HG03066 (cell line): Measurements from ENCODE around the gene NRXN3.

Experiments
- ATAC-seq: cut with Tn5 transposase; IDR thresholded peaks from one replicate; pipeline ENCODE4 v1.9.1; 2021; ENCODE audit warnings: low read depth; ENCODE audit not compliant: unreplicated experiment

Gene NRXN3

DNA sequence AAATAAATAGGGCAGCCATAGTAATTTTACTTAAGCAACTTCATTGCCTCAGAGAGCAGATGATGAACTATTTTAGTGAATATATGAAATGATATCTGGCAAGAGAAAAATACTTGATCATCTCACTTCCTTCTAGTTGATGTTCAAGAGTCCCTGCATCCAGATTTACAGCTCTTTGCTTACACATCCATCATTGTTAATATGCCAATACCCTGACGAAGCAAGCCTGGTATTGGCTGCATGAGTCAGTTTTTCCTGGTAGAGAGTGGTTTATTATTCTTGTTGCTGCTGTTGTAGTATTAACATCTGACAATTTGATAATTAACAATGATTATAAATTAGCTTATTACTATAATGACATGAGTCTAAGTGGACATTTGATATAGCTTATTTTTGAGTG is 681.9 kb downstream of the NRXN3 start:
- no peak for ATAC-seq

DNA sequence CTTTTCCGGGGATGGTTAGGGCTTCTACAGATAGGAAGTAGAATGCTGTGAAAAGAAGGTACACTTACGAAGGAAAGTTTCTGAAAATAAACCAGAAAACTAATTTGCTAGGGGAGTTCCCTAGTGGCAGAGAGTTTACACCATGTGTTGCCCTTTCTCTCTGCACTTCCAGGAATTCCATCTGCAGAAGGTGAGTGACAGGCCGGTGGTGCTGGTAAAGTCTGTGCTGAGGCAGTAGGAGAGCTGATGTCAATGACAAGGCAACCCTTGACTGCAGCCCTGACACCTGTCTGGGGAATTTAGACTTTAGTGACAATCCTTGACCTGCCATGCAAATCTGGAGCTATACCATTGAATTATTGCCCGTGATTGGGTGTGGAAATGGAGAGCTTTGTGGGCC is 687.8 kb downstream of the NRXN3 start:
- no peak for ATAC-seq

DNA sequence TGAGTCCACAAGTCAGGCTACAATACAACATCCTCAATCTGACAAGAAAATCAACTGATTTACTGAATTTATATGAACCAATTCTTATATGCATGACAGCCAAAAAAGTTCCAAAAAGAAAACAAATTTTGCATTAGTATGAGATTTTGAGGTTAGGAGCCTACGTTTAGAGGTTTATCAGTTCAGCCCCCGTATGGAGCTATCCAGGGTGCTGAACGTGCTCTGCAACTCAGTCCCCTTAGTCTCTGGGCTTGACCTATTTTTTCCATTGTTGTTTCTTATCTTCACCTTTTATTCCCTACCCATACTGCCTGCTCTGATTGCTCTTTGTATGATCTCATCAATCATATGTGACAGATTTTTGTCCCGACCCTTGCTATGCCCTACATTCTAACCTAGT is 693.0 kb downstream of the NRXN3 start:
- ATAC-seq: no peak

DNA sequence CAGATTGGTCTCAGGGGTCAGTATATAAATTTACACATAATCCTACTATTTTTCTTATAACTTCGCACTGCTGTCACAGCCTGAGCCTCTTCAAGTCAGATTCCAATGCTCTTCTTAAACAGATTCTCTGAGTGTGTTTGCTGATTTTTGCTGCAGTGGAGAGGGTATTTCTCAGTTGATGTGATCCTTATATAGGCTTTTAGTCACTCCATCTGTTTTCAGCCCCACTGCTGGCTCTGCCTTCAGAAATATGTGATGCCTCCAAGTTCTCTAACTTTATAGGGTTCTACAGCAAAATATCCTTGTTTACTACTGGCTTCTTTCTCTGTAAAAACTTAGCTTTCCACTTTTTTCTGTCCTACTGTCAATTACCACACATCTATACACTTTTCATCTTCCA is 702.7 kb downstream of the NRXN3 start:
- no peak for ATAC-seq

DNA sequence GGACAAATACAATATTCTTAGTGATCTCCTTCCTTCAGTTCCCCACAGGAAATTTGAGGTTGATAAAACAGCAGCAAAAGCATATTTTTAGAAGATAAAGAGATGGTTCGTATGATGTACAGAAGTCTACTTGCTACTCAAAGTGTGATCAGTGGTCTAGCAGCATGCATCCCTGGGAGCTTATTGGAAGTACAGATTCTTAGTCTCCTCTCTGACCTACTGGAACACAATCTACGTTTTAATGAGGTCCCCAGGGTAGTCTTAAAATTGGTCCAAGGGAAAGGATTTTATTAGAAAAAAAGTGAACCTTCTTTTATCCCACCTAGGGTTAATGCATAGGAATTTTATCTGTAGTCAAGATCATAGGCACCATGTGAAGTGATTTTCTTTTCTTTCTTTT is 703.4 kb downstream of the NRXN3 start:
- ATAC-seq: no peak

DNA sequence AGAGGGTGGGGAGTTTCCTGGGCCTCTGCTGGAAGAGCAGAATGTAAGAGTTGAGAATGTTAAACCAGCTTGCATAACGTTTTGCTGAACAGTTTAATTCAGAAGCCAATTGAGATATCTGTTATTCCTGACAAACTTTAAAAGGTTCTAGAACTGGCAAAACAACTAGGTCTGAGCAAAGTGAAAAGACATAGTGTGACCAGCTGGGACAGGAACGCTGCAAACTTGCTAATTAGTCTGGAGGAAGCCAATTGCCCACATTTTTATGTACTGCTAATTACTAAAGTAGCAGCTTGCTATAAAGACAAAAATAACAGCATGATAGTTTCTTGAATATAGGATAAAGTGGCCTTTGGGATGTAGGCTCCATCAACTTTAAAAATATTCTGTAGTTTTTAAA is 704.9 kb downstream of the NRXN3 start:
- no peak for ATAC-seq

DNA sequence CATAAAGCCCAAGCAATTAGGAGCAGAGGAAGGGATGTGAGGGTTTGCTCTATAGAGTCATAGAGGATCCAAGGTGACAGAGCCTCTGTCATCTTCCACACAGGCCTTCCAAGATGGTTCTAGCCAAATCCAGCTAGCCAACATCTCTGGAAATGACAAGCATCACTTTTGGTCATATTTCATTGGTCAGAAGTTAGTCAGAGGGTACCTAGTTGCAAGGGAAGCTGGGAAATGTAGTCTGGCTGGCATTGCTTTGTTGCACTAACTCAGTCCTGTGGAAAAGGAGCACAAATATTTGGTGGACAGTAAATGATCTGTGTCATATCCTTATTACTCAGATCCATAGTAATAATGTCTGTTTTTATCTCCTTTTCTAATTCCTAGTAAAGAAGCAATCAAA is 715.7 kb downstream of the NRXN3 start:
- no peak for ATAC-seq

DNA sequence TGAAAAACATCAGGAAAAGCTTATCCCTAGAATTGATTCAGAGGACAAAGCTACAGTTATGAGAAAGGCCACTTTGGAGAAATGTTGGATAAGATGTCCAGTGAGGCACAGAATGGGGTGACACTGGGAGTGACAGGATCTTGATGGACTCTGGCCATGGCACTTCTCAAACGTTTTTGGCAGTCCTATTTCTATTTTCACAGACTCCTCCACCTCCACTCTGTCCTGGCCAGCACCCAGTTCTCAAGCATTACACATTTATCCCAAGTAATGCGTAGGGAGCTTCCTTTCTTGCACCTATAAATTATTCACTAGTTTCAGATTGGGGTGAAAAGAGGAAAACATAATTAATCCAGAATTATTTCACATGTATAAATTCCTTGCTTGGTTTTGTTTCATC is 727.3 kb downstream of the NRXN3 start:
- no peak for ATAC-seq

DNA sequence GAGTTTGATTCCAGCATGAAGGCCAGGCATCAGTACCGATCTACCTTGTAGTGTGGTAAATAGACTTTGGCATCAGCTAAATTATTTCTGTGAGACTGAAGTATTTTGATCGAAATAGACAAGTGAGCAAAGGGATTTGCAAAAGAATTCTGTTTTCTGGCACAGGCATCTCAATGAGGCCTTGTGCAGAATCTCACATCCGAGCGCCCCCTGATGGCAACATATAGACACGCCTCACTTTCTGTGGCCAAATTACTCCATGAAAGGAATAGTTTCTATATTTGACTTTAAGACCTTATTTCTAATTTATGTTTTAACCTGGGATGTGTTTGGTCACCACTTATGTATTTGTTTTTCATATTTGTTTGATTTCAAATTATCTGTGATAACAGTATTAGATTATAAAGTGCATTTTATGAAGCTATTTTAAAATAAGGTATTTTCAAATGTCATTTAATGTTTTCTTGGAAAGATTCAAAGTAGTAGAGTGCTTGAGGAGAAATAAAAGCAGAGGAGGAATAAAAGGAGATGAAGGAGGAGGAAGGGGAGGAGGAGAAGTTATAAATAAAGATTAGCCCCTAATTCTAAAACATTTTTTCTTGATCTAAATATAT is 731.9 kb downstream of the NRXN3 start:
- no peak for ATAC-seq

DNA sequence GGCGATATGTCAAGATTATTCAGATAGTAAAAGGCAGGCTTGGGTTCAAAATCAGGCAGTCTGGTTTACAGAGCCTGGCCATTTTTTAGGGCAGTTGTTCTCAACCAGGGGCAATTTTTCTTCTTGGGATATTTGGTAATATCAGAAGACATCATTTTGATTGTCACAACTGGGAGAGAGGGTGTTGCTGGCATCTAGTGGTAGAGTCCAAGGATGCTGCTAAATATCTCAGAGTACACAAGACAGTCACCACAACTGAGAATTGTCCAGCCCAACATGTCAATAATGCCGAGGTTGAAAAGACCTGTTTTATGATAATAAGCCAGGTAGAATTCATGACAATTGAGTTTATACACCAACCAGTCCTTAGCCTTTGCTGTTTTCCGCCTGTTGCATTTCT is 733.9 kb downstream of the NRXN3 start:
- ATAC-seq: no peak

DNA sequence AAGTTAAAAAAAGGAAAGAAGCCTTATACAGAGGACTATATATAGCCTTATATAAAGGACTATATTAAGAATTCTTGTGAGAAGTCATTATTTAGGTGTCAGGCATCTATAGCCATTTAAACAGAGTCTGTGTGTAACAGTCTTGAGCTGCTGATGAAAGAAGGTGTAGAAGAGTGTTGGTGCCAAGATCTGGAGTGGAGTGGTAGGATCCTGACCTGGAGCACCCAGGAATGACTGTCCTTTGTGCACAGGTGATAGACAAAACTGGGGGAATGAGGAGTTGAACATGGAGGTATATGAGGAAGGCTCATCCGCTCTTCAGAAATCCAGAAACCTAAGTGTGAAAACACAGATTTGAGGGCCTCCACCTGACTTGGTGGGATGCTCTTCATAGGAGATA is 747.3 kb downstream of the NRXN3 start:
- ATAC-seq: no peak

DNA sequence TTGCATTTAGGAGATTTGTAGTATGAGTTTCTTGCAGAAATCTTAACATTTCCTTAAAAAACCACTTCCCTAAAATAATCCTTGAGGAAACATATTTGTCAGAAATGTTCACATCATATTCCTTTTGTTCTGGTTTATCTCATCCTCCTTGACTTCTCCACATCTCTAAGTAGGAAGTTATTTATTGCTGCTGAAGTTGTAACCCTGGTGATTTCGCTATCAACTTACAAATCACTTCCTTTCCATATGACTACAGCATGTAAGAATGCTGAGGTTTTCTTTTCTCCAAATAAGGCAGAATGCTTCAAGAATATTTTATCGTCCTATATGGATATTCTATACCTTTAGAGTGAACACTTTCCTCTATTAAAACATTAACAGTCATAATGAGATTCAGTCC is 751.7 kb downstream of the NRXN3 start:
- no peak for ATAC-seq

DNA sequence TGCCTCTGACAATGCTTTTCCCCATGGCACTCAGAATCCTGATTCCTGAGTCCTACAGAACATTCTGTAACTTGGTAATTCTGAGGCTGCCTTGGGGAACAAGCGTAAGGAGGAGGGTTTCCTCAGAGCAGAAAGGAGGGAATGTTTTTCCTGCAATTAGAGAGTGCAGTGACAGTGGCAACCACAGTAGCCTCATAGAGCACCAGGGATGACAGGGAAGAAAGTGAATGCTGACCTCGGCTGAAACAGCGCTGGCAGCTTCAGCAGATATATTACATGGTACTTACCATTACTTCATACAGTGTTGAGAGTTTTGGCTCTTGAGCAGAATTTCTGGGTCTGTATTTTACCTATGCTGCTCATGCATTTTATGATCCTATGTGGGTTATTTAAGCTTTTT is 757.1 kb downstream of the NRXN3 start:
- ATAC-seq: no peak

DNA sequence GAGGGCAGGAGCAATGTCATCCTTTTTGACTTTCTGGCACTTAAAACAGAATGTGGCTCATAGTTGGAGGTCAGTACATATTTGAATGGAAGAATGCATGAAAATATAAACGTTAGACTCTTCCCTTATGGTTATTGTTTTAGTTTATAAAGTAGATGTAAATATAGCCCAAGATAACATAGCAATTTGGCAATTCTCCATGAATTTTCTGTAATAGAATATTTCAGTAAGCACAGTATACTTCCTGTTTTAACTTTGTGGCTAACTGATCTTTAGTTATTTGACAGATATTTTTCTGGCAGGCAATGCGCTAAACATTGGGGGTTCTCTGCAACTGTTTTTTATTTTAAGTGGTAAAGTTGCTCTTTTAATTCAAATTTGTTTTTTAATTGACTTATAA is 763.0 kb downstream of the NRXN3 start:
- no peak for ATAC-seq

DNA sequence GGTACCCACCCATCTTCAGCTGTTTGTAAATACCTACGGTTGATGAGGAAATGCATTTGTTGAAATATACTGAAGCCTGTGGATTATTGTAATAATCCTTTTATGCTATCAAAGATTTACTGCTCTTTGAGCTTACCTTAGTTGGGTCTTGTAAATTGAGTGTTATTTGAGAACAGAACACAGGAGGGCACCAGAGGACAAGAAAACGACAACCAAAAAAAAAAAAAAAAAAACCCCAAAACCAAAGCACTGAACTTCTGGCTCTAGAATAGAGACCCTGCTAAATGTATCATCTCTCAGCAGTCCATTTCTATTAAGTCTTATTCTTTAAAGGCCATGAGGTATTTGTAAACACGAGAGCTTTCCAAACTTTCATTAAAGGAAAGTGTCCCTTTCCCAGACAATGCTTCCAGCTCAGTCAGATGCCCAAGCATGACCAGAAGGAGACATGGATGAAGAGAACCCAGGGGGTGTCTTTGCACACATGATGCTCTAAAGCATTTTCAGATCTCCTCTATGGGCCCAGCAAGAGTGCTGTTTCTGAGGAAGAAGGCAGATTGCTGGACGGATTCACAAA is 763.9 kb downstream of the NRXN3 start:
- no peak for ATAC-seq

DNA sequence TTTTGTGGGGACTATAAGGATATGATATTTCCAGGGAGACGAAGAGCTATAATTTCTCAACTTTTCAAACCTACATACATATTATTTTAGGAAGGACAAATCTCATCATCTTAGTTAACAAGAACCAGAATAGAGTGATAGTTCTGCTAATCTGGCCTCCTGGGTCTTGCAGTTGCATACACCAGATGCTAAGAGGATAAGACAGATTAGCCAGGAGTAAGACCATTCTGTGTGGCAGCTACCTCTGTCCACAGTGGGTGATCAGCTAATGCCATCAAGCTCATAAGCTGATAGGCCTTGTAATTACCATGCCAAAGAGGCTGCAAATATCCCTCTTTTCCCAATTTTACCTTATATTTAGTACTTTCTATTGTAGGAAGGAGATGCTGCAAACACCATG is 776.8 kb downstream of the NRXN3 start:
- ATAC-seq: no peak

DNA sequence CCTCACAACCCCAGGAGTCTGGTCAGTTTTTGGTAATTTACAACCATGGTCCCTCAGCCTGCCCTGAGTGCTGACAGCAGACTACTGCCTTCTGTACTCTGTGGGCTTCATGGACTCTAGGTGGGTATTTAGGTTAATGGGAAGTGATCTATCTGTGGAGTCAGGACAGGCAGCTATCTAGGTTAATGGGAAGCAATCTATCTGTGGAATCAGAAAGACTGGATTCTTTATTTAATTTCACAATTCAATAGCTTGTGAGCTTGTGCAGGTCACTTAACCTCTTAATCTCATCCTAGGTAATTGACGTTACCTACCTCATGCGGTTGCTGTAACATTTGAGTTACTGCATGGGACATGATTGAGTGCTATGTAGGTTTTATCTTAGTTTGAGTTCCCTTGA is 777.5 kb downstream of the NRXN3 start:
- ATAC-seq: no peak

DNA sequence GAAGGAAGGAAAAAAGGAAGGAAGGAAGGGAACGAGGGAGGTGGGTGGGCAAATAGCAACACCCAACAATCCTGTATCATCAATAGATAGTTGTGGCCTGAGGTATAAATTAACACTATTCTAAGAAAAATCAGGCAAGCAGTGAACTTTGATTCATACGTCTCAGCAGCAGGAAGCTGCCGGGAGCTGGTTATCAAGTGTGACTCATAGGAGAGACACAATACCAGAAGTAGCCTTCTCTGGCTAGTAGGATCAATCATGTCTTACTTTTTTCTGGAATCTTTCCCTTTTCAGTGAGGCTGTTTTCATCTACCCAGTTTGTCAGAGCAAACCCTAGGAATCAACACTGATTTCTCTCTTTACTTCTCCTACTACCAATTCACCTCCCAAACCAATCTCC is 780.5 kb downstream of the NRXN3 start:
- ATAC-seq: no peak

DNA sequence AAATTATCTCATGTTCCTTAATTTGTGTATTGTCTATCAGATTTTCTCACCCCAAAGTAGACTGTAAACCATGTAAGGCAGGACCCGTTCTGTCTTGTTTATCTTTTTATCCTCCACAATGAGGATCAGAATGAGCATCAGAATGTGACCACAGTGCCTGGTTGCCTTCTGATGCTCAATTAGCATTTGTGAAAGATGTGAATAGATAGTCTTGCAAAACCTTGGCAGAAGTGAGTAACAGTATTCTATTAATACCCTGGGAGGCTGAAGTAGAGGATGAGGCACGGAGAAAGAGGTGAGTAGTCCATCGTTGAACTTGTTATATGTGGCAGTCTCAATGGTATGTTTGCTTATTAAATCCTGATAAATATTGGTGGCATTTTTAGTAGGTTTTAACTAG is 781.4 kb downstream of the NRXN3 start:
- no peak for ATAC-seq

DNA sequence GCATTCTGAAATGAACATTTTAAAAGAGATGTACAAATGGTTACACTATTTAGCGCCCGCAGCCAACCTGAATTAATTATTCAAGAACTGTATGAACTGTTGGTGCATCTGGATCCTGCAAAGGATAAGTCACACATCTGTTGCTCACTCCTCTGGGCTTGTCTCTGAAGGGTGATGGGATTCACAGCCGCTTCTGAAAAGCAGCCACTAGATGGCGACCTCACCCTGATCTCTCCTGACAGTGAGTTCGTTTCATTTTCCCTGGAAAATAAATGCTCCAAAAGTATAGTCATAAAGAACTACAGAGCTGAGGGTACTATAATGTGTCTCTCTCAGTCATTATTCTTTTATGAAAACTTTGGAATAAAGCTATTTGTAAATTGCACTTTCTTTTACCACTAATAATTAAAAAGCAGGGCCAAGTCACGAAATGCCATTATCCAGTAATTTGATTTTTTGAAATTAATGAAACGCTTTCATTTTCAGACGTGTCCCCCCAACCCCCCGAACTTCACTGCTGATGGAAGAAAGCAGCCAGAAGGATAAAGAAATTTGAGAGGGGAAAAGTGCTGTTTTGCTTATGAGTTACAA is 789.6 kb downstream of the NRXN3 start:
- ATAC-seq: peak; percentile 87

DNA sequence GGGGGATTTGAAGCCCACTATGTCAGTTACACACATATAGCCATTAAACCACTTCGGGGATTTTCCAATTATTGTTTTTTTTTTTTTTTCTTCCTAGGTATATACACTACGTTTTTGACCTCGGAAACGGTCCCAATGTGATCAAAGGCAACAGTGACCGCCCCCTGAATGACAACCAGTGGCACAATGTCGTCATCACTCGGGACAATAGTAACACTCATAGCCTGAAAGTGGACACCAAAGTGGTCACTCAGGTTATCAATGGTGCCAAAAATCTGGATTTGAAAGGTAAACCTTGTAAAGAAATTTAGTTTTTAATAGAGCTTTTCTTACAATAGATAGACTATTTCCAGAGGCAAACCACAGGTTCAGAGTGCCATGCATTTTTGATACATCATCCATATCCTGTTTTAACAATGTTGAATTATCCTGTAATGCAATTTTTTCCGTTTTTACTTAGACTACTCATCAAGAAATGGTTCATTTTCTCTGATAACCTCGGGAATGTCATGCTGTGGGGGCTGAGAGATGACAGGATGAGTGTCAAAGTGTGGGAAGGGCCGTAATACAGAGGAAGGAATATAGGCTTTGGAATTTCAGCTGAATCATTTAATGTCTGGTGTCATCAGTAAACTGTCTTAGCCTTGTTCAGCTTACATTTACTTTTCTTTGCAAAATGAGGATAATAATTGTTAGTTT is 797.1 kb downstream of the NRXN3 start:
- no peak for ATAC-seq

DNA sequence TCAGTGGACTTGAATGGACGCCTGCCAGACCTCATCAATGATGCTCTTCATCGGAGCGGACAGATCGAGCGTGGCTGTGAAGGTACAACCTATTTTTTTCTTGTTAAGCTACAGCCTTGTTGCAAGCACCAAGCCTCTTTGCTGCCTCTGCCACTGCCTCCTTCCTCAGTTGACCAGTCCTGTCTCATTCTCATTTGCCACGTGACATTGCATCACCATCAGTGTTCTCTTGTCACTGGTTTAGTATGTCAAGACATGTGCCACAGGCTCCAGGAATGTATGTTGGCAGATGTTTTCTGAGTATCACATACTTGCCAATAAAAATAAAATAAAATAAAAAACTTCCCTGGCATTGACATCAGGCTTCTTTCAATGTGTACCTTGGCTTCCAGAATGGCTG is 798.1 kb downstream of the NRXN3 start:
- ATAC-seq: no peak
